HEK293 (cell line): ENCODE results near the gene PCSK2.

Experiments
- BCL11A ChIP-seq: fragments of 450-650 bp; formaldehyde crosslinking; IDR thresholded peaks from 2 replicates; pipeline ENCODE4 v1.5.1; 2016; ENCODE audit warnings: low read depth, missing biosample characterization, missing genetic modification characterization
- PRDM1 ChIP-seq: fragments of 450-650 bp; formaldehyde crosslinking; IDR thresholded peaks from 2 replicates; pipeline ENCODE4; 2016; ENCODE audit warnings: missing biosample characterization, missing genetic modification characterization
- ZBTB17 ChIP-seq: fragments of 450-650 bp; formaldehyde crosslinking; IDR thresholded peaks from 2 replicates; pipeline ENCODE4 v1.5.1; 2016; ENCODE audit warnings: missing biosample characterization, missing genetic modification characterization
- ZNF133 ChIP-seq: fragments of 450-650 bp; formaldehyde crosslinking; IDR thresholded peaks from 2 replicates; pipeline ENCODE4 v1.5.1; 2016; ENCODE audit warnings: missing biosample characterization, missing genetic modification characterization
- ZNF664 ChIP-seq: fragments of 450-650 bp; formaldehyde crosslinking; IDR thresholded peaks from 2 replicates; pipeline ENCODE4 v1.5.1; 2016; ENCODE audit warnings: missing biosample characterization, missing genetic modification characterization
- ZNF777 ChIP-seq: fragments of 450-650 bp; formaldehyde crosslinking; IDR thresholded peaks from 2 replicates; pipeline ENCODE4 v1.5.1; 2017; ENCODE audit warnings: missing biosample characterization, missing genetic modification characterization, borderline replicate concordance
- TF ChIP-seq, protein P1 (sequence below): fragments of 450-650 bp; formaldehyde crosslinking; IDR thresholded peaks from 2 replicates; pipeline ENCODE4 v1.5.1; 2016; ENCODE audit warnings: missing biosample characterization, missing genetic modification characterization
- TF ChIP-seq, protein P2 (sequence below): fragments of 450-650 bp; formaldehyde crosslinking; IDR thresholded peaks from 2 replicates; pipeline ENCODE4 v1.5.1; 2016; ENCODE audit warnings: missing biosample characterization, missing genetic modification characterization
- TF ChIP-seq, protein P3 (sequence below): fragments of 450-650 bp; formaldehyde crosslinking; optimal IDR thresholded peaks from 2 replicates; pipeline ENCODE3; 2016; ENCODE audit warnings: missing biosample characterization, mild to moderate bottlenecking, missing genetic modification characterization
- TF ChIP-seq, protein P4 (sequence below): fragments of 450-650 bp; formaldehyde crosslinking; IDR thresholded peaks from 2 replicates; pipeline ENCODE4 v1.5.1; 2016; ENCODE audit warnings: missing biosample characterization, missing genetic modification characterization
- TF ChIP-seq, protein P5 (sequence below): fragments of 450-650 bp; IDR thresholded peaks from 2 replicates; pipeline ENCODE4 v1.5.1; 2018; ENCODE audit warnings: missing biosample characterization, mild to moderate bottlenecking, missing genetic modification characterization
- TF ChIP-seq, protein P6 (sequence below): fragments of 450-650 bp; formaldehyde crosslinking; IDR thresholded peaks from 2 replicates; pipeline ENCODE4 v1.5.1; 2016; ENCODE audit warnings: missing biosample characterization, missing genetic modification characterization
- TF ChIP-seq, protein P7 (sequence below): IDR thresholded peaks from 2 replicates; pipeline ENCODE4 v1.6.1; 2011; ENCODE audit warnings: mild to moderate bottlenecking, low read depth, low read length, borderline replicate concordance

DNA sequence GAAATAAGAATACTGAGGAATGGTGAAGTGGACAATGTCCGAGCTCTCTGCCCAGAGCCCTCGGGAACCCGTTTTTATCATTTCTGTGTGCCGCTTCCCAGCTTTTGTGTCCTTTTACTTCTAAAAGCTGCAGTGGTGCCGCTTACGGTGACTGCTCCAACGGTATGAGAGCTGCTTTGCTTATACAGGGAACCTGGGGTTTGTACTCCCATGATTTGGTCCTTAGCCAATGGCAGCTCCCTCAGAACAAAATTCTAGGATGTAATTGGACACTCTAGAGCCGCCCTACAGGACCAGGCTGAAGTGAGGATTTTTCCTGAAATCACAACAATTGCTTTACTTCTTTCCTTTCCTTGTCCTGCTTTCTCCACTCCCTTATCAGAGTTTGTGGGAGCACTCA, 24.2 kb upstream of the PCSK2 start:
- TF ChIP-seq, protein P1, sequence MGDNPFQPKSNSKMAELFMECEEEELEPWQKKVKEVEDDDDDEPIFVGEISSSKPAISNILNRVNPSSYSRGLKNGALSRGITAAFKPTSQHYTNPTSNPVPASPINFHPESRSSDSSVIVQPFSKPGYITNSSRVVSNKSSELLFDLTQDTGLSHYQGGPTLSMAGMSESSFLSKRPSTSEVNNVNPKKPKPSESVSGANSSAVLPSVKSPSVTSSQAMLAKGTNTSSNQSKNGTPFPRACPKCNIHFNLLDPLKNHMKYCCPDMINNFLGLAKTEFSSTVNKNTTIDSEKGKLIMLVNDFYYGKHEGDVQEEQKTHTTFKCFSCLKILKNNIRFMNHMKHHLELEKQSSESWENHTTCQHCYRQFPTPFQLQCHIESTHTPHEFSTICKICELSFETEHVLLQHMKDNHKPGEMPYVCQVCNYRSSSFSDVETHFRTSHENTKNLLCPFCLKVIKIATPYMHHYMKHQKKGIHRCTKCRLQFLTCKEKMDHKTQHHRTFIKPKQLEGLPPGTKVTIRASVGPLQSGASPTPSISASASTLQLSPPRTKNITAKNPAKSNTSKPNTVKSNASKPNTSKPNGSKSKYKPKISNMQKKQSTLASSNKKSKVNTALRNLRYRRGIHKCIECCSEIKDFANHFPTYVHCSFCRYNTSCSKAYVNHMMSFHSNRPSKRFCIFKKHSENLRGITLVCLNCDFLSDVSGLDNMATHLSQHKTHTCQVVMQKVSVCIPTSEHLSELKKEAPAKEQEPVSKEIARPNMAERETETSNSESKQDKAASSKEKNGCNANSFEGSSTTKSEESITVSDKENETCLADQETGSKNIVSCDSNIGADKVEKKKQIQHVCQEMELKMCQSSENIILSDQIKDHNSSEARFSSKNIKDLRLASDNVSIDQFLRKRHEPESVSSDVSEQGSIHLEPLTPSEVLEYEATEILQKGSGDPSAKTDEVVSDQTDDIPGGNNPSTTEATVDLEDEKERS (tag by site-specific recombination), result no peak
- TF ChIP-seq, protein P2, sequence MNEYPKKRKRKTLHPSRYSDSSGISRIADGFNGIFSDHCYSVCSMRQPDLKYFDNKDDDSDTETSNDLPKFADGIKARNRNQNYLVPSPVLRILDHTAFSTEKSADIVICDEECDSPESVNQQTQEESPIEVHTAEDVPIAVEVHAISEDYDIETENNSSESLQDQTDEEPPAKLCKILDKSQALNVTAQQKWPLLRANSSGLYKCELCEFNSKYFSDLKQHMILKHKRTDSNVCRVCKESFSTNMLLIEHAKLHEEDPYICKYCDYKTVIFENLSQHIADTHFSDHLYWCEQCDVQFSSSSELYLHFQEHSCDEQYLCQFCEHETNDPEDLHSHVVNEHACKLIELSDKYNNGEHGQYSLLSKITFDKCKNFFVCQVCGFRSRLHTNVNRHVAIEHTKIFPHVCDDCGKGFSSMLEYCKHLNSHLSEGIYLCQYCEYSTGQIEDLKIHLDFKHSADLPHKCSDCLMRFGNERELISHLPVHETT (tag by site-specific recombination), result no peak
- TF ChIP-seq ZNF777 (no peak), ZNF664 (tag by site-specific recombination) (no peak), ZNF133 (no peak), BCL11A (tag by site-specific recombination) (no peak), ZBTB17 (tag by site-specific recombination) (no peak), PRDM1 (tag by site-specific recombination) (no peak)
- TF ChIP-seq, protein P3, sequence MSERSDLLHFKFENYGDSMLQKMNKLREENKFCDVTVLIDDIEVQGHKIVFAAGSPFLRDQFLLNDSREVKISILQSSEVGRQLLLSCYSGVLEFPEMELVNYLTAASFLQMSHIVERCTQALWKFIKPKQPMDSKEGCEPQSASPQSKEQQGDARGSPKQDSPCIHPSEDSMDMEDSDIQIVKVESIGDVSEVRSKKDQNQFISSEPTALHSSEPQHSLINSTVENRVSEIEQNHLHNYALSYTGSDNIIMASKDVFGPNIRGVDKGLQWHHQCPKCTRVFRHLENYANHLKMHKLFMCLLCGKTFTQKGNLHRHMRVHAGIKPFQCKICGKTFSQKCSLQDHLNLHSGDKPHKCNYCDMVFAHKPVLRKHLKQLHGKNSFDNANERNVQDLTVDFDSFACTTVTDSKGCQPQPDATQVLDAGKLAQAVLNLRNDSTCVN (tag by site-specific recombination), result no peak
- TF ChIP-seq, protein P4, sequence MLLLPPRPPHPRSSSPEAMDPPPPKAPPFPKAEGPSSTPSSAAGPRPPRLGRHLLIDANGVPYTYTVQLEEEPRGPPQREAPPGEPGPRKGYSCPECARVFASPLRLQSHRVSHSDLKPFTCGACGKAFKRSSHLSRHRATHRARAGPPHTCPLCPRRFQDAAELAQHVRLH, result no peak
- TF ChIP-seq, protein P5, sequence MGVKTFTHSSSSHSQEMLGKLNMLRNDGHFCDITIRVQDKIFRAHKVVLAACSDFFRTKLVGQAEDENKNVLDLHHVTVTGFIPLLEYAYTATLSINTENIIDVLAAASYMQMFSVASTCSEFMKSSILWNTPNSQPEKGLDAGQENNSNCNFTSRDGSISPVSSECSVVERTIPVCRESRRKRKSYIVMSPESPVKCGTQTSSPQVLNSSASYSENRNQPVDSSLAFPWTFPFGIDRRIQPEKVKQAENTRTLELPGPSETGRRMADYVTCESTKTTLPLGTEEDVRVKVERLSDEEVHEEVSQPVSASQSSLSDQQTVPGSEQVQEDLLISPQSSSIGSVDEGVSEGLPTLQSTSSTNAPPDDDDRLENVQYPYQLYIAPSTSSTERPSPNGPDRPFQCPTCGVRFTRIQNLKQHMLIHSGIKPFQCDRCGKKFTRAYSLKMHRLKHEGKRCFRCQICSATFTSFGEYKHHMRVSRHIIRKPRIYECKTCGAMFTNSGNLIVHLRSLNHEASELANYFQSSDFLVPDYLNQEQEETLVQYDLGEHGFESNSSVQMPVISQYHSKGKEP (tag by site-specific recombination), result no peak
- TF ChIP-seq, protein P6, sequence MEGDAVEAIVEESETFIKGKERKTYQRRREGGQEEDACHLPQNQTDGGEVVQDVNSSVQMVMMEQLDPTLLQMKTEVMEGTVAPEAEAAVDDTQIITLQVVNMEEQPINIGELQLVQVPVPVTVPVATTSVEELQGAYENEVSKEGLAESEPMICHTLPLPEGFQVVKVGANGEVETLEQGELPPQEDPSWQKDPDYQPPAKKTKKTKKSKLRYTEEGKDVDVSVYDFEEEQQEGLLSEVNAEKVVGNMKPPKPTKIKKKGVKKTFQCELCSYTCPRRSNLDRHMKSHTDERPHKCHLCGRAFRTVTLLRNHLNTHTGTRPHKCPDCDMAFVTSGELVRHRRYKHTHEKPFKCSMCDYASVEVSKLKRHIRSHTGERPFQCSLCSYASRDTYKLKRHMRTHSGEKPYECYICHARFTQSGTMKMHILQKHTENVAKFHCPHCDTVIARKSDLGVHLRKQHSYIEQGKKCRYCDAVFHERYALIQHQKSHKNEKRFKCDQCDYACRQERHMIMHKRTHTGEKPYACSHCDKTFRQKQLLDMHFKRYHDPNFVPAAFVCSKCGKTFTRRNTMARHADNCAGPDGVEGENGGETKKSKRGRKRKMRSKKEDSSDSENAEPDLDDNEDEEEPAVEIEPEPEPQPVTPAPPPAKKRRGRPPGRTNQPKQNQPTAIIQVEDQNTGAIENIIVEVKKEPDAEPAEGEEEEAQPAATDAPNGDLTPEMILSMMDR (tag by site-specific recombination), result no peak
- TF ChIP-seq, protein P7, sequence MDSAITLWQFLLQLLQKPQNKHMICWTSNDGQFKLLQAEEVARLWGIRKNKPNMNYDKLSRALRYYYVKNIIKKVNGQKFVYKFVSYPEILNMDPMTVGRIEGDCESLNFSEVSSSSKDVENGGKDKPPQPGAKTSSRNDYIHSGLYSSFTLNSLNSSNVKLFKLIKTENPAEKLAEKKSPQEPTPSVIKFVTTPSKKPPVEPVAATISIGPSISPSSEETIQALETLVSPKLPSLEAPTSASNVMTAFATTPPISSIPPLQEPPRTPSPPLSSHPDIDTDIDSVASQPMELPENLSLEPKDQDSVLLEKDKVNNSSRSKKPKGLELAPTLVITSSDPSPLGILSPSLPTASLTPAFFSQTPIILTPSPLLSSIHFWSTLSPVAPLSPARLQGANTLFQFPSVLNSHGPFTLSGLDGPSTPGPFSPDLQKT, result no peak
